ENCODE measurements around the gene ZNF22.

- TF ChIP-seq CTCF (IDR thresholded peaks at IDR 0.05 in 4 of 5, conservative IDR thresholded peaks at IDR 0.05 in 1 of 5) (no peak), POLR2A (IDR thresholded peaks at IDR 0.05) (no peak)
These were observed 22.7 kb downstream of the ZNF22 start for GRCh38 chr10:45023426-45023825.
